ENCODE data around the gene THRA. TPM values are rescaled to one million over a fixed set of nuclear protein-coding genes. Genes with fewer than 3 reads are reported as not detected.

The THRA gene
- total RNA-seq, 1 experiment from 2014 or later: 11.7 TPM

DNA sequence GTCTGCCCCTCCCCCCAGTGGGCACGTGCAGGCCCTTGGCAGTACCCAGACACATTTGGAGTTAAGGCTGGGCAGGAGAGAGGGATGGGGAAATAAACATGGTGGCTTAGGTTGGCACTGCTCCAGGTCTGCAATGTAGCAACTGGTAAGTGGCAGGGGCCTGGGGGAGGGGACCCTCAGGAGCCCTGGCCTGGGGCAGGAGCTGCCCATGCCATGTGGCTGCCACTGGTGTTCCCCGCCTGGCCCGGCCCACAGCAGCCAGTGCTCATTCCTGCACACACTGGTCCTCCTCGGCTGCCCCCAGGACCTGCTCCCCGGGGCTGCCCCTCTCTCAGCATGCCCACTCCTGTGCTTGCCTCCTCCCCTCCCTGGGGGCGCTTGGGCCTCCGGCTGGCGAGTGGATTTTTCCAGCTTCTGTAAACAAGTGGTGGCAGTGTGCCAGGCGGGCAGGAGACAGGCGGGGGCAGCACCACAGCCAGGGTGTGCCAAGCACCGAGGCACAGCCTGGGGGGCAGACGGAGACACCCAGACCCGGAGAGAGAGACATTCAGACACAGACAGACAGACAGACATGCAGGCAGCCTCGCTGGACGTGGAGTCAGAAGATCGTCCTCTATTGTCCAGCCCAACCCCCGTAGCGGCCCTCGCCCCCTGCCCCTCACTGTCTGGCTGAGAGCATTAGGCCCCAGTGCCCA, 9.4 kb downstream of the THRA start:
- no TSS peak for BruUV-seq (replicated peaks)

DNA sequence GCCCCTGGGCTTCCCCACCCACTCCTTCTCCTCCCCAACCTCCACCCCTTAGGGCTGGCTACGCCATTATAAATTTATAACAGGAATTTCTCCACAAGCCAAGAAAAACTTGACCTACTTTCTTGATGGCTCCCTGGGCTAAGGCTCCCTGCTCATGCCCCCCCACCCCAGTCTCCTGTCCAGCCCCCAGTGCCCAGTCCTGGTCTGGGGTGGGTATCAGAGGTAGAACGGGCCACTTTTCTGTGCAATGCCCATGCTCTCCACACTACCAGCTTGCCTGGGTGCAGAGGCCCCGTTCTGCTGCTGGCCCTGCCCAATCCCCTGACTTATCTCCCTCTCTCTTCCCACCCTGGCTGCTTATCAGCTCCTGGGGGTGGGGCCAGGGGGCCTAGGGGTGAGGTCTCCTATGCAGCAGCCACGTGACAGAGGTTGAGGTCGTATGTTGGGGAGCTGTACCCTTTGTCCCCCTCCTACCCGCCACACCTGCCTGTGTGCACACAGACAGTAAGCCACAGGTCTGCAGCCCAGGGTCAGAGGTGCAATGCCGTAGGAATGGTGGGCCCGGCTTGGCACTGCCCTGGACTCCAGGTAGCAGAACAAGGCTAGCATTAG, 10.1 kb downstream of the THRA start:
- ATAC-seq (no peak), DNase-seq (ENCODE audit: low read depth, low spot score) (no peak)
- Histone ChIP-seq H3K36me3 (ENCODE audit: control insufficient read depth, insufficient read depth, low read length) (no peaks in the 10 kb centered on the region), H3K27me3 (ENCODE audit: control insufficient read depth, insufficient read depth, low read length) (no peaks in the 10 kb centered on the region), H3K4me1 (ENCODE audit: control insufficient read depth, insufficient read depth, low read length) (peaks cover 69% of the 10 kb centered on the region), H3K4me3 (ENCODE audit: low read depth in 2 of 2, low read length in 2 of 2) (no peak overlapping the region), H3K9me3 (ENCODE audit: control insufficient read depth, insufficient read depth, low read depth, low read length) (no peaks in the 10 kb centered on the region), H3K27ac (ENCODE audit: low read length) (peak overlapping the region; percentile 85; the same call in 1 of the 2 replicates)
- in situ Hi-C loops (cut with HindIII; ENCODE audit: low pct_unique_long_range_greater_than_20kb, low sequenced_read_pairs): no loop called here
- CTCF ChIA-PET: interaction anchor here (0.5 kb wide), 1 partner anchor 30 kb away, joined by 3 read pairs; no protein-coding TSS in a partner anchor
- intact Hi-C loops (cut with micrococcal nuclease; ENCODE audit: unreplicated experiment): no loop called here
- TF ChIP-seq SIN3A (IDR thresholded peaks at IDR 0.05; ENCODE audit: borderline replicate concordance, insufficient read depth, low read depth, low read length) (no peak), TCF7L2 (IDR thresholded peaks at IDR 0.05; ENCODE audit: low read depth, low read length) (no peak), POLR2AphosphoS5 (IDR thresholded peaks at IDR 0.05; ENCODE audit: low read depth, low read length) (no peak)
- TF ChIP-seq, protein P1, sequence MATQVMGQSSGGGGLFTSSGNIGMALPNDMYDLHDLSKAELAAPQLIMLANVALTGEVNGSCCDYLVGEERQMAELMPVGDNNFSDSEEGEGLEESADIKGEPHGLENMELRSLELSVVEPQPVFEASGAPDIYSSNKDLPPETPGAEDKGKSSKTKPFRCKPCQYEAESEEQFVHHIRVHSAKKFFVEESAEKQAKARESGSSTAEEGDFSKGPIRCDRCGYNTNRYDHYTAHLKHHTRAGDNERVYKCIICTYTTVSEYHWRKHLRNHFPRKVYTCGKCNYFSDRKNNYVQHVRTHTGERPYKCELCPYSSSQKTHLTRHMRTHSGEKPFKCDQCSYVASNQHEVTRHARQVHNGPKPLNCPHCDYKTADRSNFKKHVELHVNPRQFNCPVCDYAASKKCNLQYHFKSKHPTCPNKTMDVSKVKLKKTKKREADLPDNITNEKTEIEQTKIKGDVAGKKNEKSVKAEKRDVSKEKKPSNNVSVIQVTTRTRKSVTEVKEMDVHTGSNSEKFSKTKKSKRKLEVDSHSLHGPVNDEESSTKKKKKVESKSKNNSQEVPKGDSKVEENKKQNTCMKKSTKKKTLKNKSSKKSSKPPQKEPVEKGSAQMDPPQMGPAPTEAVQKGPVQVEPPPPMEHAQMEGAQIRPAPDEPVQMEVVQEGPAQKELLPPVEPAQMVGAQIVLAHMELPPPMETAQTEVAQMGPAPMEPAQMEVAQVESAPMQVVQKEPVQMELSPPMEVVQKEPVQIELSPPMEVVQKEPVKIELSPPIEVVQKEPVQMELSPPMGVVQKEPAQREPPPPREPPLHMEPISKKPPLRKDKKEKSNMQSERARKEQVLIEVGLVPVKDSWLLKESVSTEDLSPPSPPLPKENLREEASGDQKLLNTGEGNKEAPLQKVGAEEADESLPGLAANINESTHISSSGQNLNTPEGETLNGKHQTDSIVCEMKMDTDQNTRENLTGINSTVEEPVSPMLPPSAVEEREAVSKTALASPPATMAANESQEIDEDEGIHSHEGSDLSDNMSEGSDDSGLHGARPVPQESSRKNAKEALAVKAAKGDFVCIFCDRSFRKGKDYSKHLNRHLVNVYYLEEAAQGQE (IDR thresholded peaks at IDR 0.05; ENCODE audit: insufficient read depth in 1 of 2, low read depth in 2 of 2, low read length in 1 of 2): no peak
- TF ChIP-seq, protein P2, sequence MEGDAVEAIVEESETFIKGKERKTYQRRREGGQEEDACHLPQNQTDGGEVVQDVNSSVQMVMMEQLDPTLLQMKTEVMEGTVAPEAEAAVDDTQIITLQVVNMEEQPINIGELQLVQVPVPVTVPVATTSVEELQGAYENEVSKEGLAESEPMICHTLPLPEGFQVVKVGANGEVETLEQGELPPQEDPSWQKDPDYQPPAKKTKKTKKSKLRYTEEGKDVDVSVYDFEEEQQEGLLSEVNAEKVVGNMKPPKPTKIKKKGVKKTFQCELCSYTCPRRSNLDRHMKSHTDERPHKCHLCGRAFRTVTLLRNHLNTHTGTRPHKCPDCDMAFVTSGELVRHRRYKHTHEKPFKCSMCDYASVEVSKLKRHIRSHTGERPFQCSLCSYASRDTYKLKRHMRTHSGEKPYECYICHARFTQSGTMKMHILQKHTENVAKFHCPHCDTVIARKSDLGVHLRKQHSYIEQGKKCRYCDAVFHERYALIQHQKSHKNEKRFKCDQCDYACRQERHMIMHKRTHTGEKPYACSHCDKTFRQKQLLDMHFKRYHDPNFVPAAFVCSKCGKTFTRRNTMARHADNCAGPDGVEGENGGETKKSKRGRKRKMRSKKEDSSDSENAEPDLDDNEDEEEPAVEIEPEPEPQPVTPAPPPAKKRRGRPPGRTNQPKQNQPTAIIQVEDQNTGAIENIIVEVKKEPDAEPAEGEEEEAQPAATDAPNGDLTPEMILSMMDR (IDR thresholded peaks at IDR 0.05): no peak
- no TSS peak for BruUV-seq (replicated peaks)
- POLR2A ChIA-PET: interaction anchor here (0.8 kb wide), 1 partner anchor 28 kb away, joined by 3 read pairs; the partner anchor contains the start of gene NR1D1

More for the DNA sequence above, 9.4 kb downstream of the THRA start:
- Histone ChIP-seq H3K36me3 (ENCODE audit: control insufficient read depth, insufficient read depth, low read length) (no peaks in the 10 kb centered on the region), H3K27me3 (ENCODE audit: control insufficient read depth, insufficient read depth, low read length) (no peaks in the 10 kb centered on the region), H3K4me1 (ENCODE audit: control insufficient read depth, insufficient read depth, low read length) (peaks cover 69% of the 10 kb centered on the region), H3K27ac (ENCODE audit: low read length) (peak overlapping the region; percentile 85), H3K4me3 (ENCODE audit: low read depth in 2 of 2, low read length in 2 of 2) (peak overlapping the region in 1 of 2 experiments; percentile 9; a peak in 1 of 4 replicates), H3K9me3 (ENCODE audit: control insufficient read depth, insufficient read depth, low read depth, low read length) (no peaks in the 10 kb centered on the region)
- ChIA-PET CTCF (no interaction called here), POLR2A (no interaction called here)
- ATAC-seq (peak; percentile 11), DNase-seq (ENCODE audit: low read depth, low spot score) (no peak)
- intact Hi-C loops (cut with micrococcal nuclease; ENCODE audit: unreplicated experiment) (no loop called here), in situ Hi-C loops (cut with HindIII; ENCODE audit: low pct_unique_long_range_greater_than_20kb, low sequenced_read_pairs) (no loop called here)
- TF ChIP-seq POLR2AphosphoS5 (IDR thresholded peaks at IDR 0.05; ENCODE audit: low read depth, low read length) (no peak), SIN3A (IDR thresholded peaks at IDR 0.05; ENCODE audit: borderline replicate concordance, insufficient read depth, low read depth, low read length) (no peak), TCF7L2 (IDR thresholded peaks at IDR 0.05; ENCODE audit: low read depth, low read length) (no peak)
- TF ChIP-seq, protein P2 (IDR thresholded peaks at IDR 0.05): no peak
- TF ChIP-seq, protein P1 (IDR thresholded peaks at IDR 0.05; ENCODE audit: insufficient read depth in 1 of 2, low read depth in 2 of 2, low read length in 1 of 2): no peak

All from Panc1 (cell line).